Endothelial cell of umbilical vein (primary cell): ENCODE data around the gene ZFYVE26. TPM values are rescaled to one million over a fixed set of nuclear protein-coding genes. Genes with fewer than 3 reads are reported as not detected.

Source experiments
- BruUV-seq: library from RNA; stranded (reverse); fragments of 400-500 nt; replicated peaks from 2 replicates; lab custom pipeline; 2021; lab: Mats Ljungman, UMichigan
- CTCF ChIA-PET: fragments of 300-600, 350-600 bp; sonication (Branson Sonifier 250); formaldehyde crosslinking; loops from one replicate; lab custom pipeline; 2021; ENCODE audit warnings: antibody characterized with exemption, inconsistent platforms; lab: Charles Lee
- POLR2A ChIA-PET: fragments of 300-600, 350-600 bp; sonication (Branson Sonifier 250); formaldehyde crosslinking; loops from one replicate; lab custom pipeline; 2021; ENCODE audit warnings: antibody characterized with exemption, inconsistent platforms; lab: Charles Lee
- DNase-seq: peaks from one replicate; pipeline ENCODE4 v3.0.0-alpha.2; 2011; ENCODE audit warnings: low read depth, low spot score
- FAIRE-seq: peaks from 2 replicates; lab custom pipeline; 2011; peaks lifted over from hg19 to GRCh38; lab: Jason Lieb, UNC
- H2AFZ ChIP-seq: 2 replicates; pipeline ENCODE4 v1.6.0; 2012; ENCODE audit warnings: low read depth, low read length, control low read depth, inconsistent platforms
- H3K27ac ChIP-seq: 2 replicates; pipeline ENCODE4 v1.5.1; 2011; ENCODE audit warnings: low read depth, mild to moderate bottlenecking, control low read depth, low read length, moderate library complexity; ENCODE audit not compliant: insufficient read depth
- H3K27me3 ChIP-seq, 2 experiments: 2 replicates each; pipeline versions ENCODE4 v1.6.0 to v1.6.1; 2011; ENCODE audit warnings: low read length in 2 of 2, mixed read lengths in 1 of 2; ENCODE audit not compliant: control insufficient read depth in 2 of 2, insufficient read depth in 2 of 2
- H3K36me3 ChIP-seq, 2 experiments: 2 replicates in 1 of 2; 3 replicates in 1 of 2; pipeline ENCODE4 v1.5.1; 2011; ENCODE audit warnings: low read length in 2 of 2, mild to moderate bottlenecking in 1 of 2, moderate library complexity in 1 of 2; ENCODE audit not compliant: control insufficient read depth in 2 of 2, insufficient read depth in 2 of 2; ENCODE audit errors: extremely low read depth in 1 of 2
- H3K4me1 ChIP-seq: 3 replicates; pipeline ENCODE4 v1.5.1; 2011; ENCODE audit warnings: mild to moderate bottlenecking, low read length; ENCODE audit not compliant: control insufficient read depth, insufficient read depth; ENCODE audit errors: extremely low read depth
- H3K4me2 ChIP-seq: 2 replicates; pipeline ENCODE4 v1.6.1; 2011; ENCODE audit warnings: low read length, control low read depth, mixed read lengths; ENCODE audit not compliant: insufficient read depth
- H3K4me3 ChIP-seq, 3 experiments: fragments of 200-600 bp in 1 of 3; sonication (generic), shearing (Covaris generic) in 1 of 3; replicated peaks in 1 of 3; 2 replicates each; pipeline ENCODE4 v1.5.1; 2011 to 2016; ENCODE audit warnings: control low read depth in 3 of 3, low read length in 3 of 3, mild to moderate bottlenecking in 2 of 3, inconsistent platforms in 1 of 3, low read depth in 1 of 3, moderate library complexity in 1 of 3; ENCODE audit not compliant: insufficient read depth in 1 of 3
- H3K79me2 ChIP-seq: 2 replicates; pipeline ENCODE4 v1.6.0; 2012; ENCODE audit warnings: low read length, inconsistent platforms; ENCODE audit not compliant: control insufficient read depth, insufficient read depth
- H3K9ac ChIP-seq: replicated peaks from 2 replicates; pipeline ENCODE3; 2011; ENCODE audit warnings: low read length, control low read depth; ENCODE audit not compliant: insufficient read depth; ENCODE audit errors: extremely low read depth
- H3K9me1 ChIP-seq: replicated peaks from 3 replicates; pipeline ENCODE4 v1.6.0; 2011; ENCODE audit warnings: mild to moderate bottlenecking, low read length; ENCODE audit not compliant: control insufficient read depth, insufficient read depth; ENCODE audit errors: extremely low read depth
- H3K9me3 ChIP-seq: replicated peaks from 2 replicates; pipeline ENCODE4 v1.5.1; 2012; ENCODE audit warnings: low read length, inconsistent platforms; ENCODE audit not compliant: control insufficient read depth, insufficient read depth
- H4K20me1 ChIP-seq: replicated peaks from 2 replicates; pipeline ENCODE3; 2011; ENCODE audit warnings: mild to moderate bottlenecking, low read length; ENCODE audit not compliant: control insufficient read depth, insufficient read depth; ENCODE audit errors: extremely low read depth
- EZH2 ChIP-seq: IDR thresholded peaks from 2 replicates; pipeline ENCODE4 v1.6.1; 2012; ENCODE audit warnings: borderline replicate concordance, low read depth, mild to moderate bottlenecking, moderate library complexity, low read length, inconsistent platforms; ENCODE audit not compliant: severe bottlenecking
- FOS ChIP-seq: IDR thresholded peaks from 2 replicates; pipeline ENCODE4 v1.6.1; 2011; ENCODE audit warnings: mild to moderate bottlenecking, low read length, moderate library complexity, borderline replicate concordance; ENCODE audit not compliant: insufficient read depth
- GATA2 ChIP-seq: IDR thresholded peaks from 2 replicates; pipeline ENCODE4 v1.7.0; 2011; ENCODE audit warnings: low read depth, mild to moderate bottlenecking, moderate library complexity, mixed read lengths, low read length; ENCODE audit not compliant: insufficient read length, insufficient read depth
- JUN ChIP-seq: IDR thresholded peaks from 2 replicates; pipeline ENCODE4 v1.6.1; 2011; ENCODE audit warnings: borderline replicate concordance, low read depth; ENCODE audit not compliant: insufficient read length, insufficient read depth
- MYC ChIP-seq: IDR thresholded peaks from one replicate; pipeline ENCODE4 v1.6.1; 2011; ENCODE audit warnings: mild to moderate bottlenecking, low read depth, low read length
- POLR2A ChIP-seq: IDR thresholded peaks from 2 replicates; pipeline ENCODE4 v1.6.1; 2012; ENCODE audit warnings: low read depth, mild to moderate bottlenecking, control low read depth, low read length
- POLR2AphosphoS5 ChIP-seq: IDR thresholded peaks from 2 replicates; pipeline ENCODE4 v1.6.1; 2012; ENCODE audit warnings: low read depth, mild to moderate bottlenecking, control low read depth, low read length, moderate library complexity; ENCODE audit not compliant: insufficient read depth
- dilution Hi-C: fragments of 300-500 bp; cut with MboI; formaldehyde crosslinking; loops from one replicate; pipeline ENCODE4 v1.15.0; 2019; ENCODE audit warnings: low sequenced_read_pairs; ENCODE audit not compliant: extremely low pct_ligation_motif_present
- intact Hi-C: fragments of 100-400 bp; cut with micrococcal nuclease; formaldehyde crosslinking; loops from one replicate; pipeline ENCODE4 v1.10.0; 2022
- polyA plus RNA-seq, 4 experiments: library from polyadenylated mRNA; depleted of rRNA in 3 of 4; stranded (reverse) in 3 of 4; unstranded in 1 of 4; fragments of >200 nt; gene quantifications; 2 replicates each; pipeline versions ENCODE4 v1.2.1 to v1.2.3, GENCODE V29; 2011 to 2012; ENCODE audit warnings: missing spikeins in 1 of 4
- total RNA-seq: library from RNA; stranded (reverse); gene quantifications from 2 replicates; pipeline ENCODE4 v1.2.3, GENCODE V29; 2021
- TF ChIP-seq, protein P1 (sequence below): IDR thresholded peaks from 2 replicates; pipeline ENCODE4 v1.6.1; 2011; ENCODE audit not compliant: insufficient read depth, insufficient read length

Gene ZFYVE26
- total and polyA plus RNA-seq, 2 donors (not counting 3 experiments of a cell fraction or from before 2014, with no cell fraction given), result 15.3 to 26.3 TPM

DNA sequence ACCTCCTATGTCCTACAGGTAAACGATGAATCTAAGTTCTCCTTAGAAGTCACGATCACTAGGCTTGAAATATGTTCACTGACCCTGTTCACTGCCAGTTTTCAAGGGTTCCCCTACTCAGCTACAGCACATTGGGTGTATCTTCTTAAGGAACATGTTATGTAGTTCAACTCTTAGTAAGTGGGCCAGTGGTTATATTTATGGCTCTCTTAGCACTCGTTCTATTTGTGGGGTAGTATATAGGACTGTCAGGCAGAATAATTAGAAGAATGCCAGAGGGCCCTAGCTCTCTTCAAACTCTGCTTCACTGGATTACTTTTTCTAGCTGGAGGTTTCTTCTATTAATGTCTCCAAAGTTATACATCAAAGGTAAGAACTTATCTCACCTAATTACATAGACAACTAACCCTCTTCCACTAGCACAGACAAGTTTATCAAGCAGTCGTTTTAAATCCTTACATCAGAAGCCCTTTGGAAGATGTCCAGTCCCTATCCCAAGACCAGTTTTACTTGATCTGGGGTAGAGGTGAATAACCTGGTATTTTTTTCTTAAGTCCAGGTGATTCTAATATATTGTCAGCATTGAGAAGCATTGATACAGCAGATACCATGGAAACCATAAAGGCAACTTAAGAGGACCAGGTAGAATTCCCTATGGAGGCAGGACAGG, 39.6 kb downstream of the ZFYVE26 start:
- Histone ChIP-seq H3K79me2 (no peaks in the 10 kb centered on the region), H4K20me1 (no peaks in the 10 kb centered on the region), H3K27ac (no peak overlapping the region), H3K9me1 (no peaks in the 10 kb centered on the region), H3K9me3 (no peaks in the 10 kb centered on the region), H2AFZ (no peak overlapping the region), H3K4me2 (no peak overlapping the region), H3K4me3 (no peak overlapping the region), H3K27me3 (no peaks in the 10 kb centered on the region), H3K9ac (no peak overlapping the region), H3K4me1 (no peaks in the 10 kb centered on the region), H3K36me3 (peaks cover 25 to 48% of the 10 kb centered on the region in 2 experiments)
- FAIRE-seq (no peak), DNase-seq (no peak)
- ChIA-PET POLR2A (no interaction called here), CTCF (interaction anchor here (0.6 to 0.9 kb wide), 2 partner anchors 16 to 73 kb away, joined by 3 read pairs; no protein-coding TSS in a partner anchor)
- intact Hi-C loops, result no loop called here
- TF ChIP-seq, protein P1, sequence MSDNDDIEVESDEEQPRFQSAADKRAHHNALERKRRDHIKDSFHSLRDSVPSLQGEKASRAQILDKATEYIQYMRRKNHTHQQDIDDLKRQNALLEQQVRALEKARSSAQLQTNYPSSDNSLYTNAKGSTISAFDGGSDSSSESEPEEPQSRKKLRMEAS, result no peak
- TF ChIP-seq MYC (no peak), EZH2 (no peak), FOS (no peak), JUN (no peak), POLR2A (no peak), GATA2 (no peak), POLR2AphosphoS5 (no peak)
- BruUV-seq, result no TSS peak
- dilution Hi-C loops, result no loop called here
